SK-N-SH (cell line): Measurements from ENCODE around the gene TTC9B. TPM values are rescaled to one million over a fixed set of nuclear protein-coding genes. Genes with fewer than 3 reads are reported as not detected.
A peak's percentile ranks its signal among the peaks of the same experiment; 100 is the strongest.

Experiments
- CTCF ChIA-PET: fragments of 300-600, 350-600 bp; formaldehyde crosslinking; extraction: SDS; loops from one replicate; lab custom pipeline; 2021; lab: Yijun Ruan, JAX
- POLR2A ChIA-PET: fragments of 350-600 bp; sonication (Branson Sonifier 250); formaldehyde crosslinking; extraction: SDS; loops from one replicate; lab custom pipeline; 2020; ENCODE audit warnings: antibody characterized with exemption, inconsistent platforms; lab: Yijun Ruan, JAX
- DNase-seq: peaks from one replicate; pipeline ENCODE4 v3.0.0; 2012
- H2AFZ ChIP-seq: fragments of 200-600 bp; sonication (generic); 2 replicates; pipeline ENCODE4 v1.8.1; 2016; ENCODE audit warnings: antibody characterized with exemption, mild to moderate bottlenecking, low read depth
- H3F3A ChIP-seq: fragments of 200-600 bp; sonication (generic); replicated peaks from 2 replicates; pipeline ENCODE3; 2016; ENCODE audit warnings: antibody characterized with exemption, mild to moderate bottlenecking; ENCODE audit not compliant: insufficient read depth
- H3K27ac ChIP-seq, 2 experiments: fragments of 200-500 bp in 1 of 2; fragments of 200-600 bp in 1 of 2; sonication (Bioruptor generic) in 1 of 2; sonication (generic), shearing (Covaris generic) in 1 of 2; 2 replicates each; pipeline versions ENCODE4 v1.5.1 to v1.6.1; 2014 to 2016; ENCODE audit warnings: low read depth in 2 of 2, inconsistent platforms in 1 of 2, low read length in 1 of 2, mild to moderate bottlenecking in 1 of 2, mixed read lengths in 1 of 2
- H3K27me3 ChIP-seq: fragments of 200-600 bp; sonication (generic), shearing (Covaris generic); 2 replicates; pipeline ENCODE4 v1.6.1; 2016; ENCODE audit warnings: mixed run types; ENCODE audit not compliant: insufficient read depth
- H3K36me3 ChIP-seq, 2 experiments: fragments of 200-500 bp in 1 of 2; fragments of 200-600 bp in 1 of 2; sonication (Bioruptor generic) in 1 of 2; sonication (generic) in 1 of 2; replicated peaks in 1 of 2; 2 replicates each; pipeline versions ENCODE3 to v1.5.1; 2014 to 2016; ENCODE audit warnings: low read length in 1 of 2, mild to moderate bottlenecking in 1 of 2; ENCODE audit not compliant: insufficient read depth in 2 of 2, control insufficient read depth in 1 of 2
- H3K4me1 ChIP-seq, 2 experiments: fragments of 200-500 bp in 1 of 2; fragments of 200-600 bp in 1 of 2; sonication (Bioruptor generic) in 1 of 2; sonication (generic), shearing (Covaris generic) in 1 of 2; 2 replicates each; pipeline versions ENCODE4 v1.5.1 to v1.6.1; 2014 to 2016; ENCODE audit warnings: low read depth in 1 of 2, low read length in 1 of 2, mixed run types in 1 of 2; ENCODE audit not compliant: insufficient read depth in 2 of 2, control insufficient read depth in 1 of 2
- H3K4me2 ChIP-seq: fragments of 200-600 bp; sonication (generic), shearing (Covaris generic); 2 replicates; pipeline ENCODE4 v1.6.1; 2017; ENCODE audit warnings: mixed run types
- H3K4me3 ChIP-seq, 2 experiments: fragments of 200-500 bp in 1 of 2; fragments of 200-600 bp in 1 of 2; sonication (Bioruptor generic) in 1 of 2; sonication (generic), shearing (Covaris generic) in 1 of 2; 2 replicates each; pipeline versions ENCODE4 v1.5.1 to v1.8.1; 2014 to 2016; ENCODE audit warnings: low read depth in 2 of 2, inconsistent platforms in 1 of 2, low read length in 1 of 2, mild to moderate bottlenecking in 1 of 2, mixed read lengths in 1 of 2, moderate library complexity in 1 of 2
- H3K79me2 ChIP-seq: fragments of 200-600 bp; sonication (generic); 2 replicates; pipeline ENCODE4 v1.8.1; 2017; ENCODE audit warnings: mild to moderate bottlenecking; ENCODE audit not compliant: insufficient read depth
- H3K9ac ChIP-seq: fragments of 200-600 bp; sonication (generic); 2 replicates; pipeline ENCODE4 v1.6.1; 2017; ENCODE audit warnings: mixed run types
- H3K9me2 ChIP-seq: fragments of 200-600 bp; sonication (generic); 2 replicates; pipeline ENCODE4 v1.6.1; 2017; ENCODE audit warnings: mixed run types
- H3K9me3 ChIP-seq: fragments of 200-600 bp; sonication (generic); 2 replicates; pipeline ENCODE4 v1.6.1; 2017; ENCODE audit warnings: mixed run types, mild to moderate bottlenecking, moderate library complexity
- H4K20me1 ChIP-seq: fragments of 200-600 bp; sonication (generic); 2 replicates; pipeline ENCODE4 v1.6.1; 2017; ENCODE audit warnings: mild to moderate bottlenecking, mixed run types; ENCODE audit not compliant: insufficient read depth
- FOSL2 ChIP-seq: IDR thresholded peaks from 2 replicates; pipeline ENCODE4 v1.4.0; 2012; ENCODE audit warnings: low read depth, mild to moderate bottlenecking, moderate library complexity, borderline replicate concordance
- NFIC ChIP-seq: IDR thresholded peaks from 2 replicates; pipeline ENCODE4 v1.4.0; 2012; ENCODE audit warnings: borderline replicate concordance
- RAD21 ChIP-seq: IDR thresholded peaks from 2 replicates; pipeline ENCODE4 v1.6.1; 2012; ENCODE audit warnings: mild to moderate bottlenecking, low read length
- TAF1 ChIP-seq: IDR thresholded peaks from 2 replicates; pipeline ENCODE4 v1.6.1; 2012; ENCODE audit warnings: low read depth, mild to moderate bottlenecking, low read length, moderate library complexity, borderline replicate concordance
- WGBS: methylation state at CpG from one replicate; pipeline ENCODE4 v1.1.6; 2017; ENCODE audit warnings: low lambda C conversion rate; 5-methylcytosine and 5-hydroxymethylcytosine counted together
- polyA plus RNA-seq, 3 experiments: library from polyadenylated mRNA; depleted of rRNA; stranded (reverse); fragments of >200 nt; gene quantifications; 2 replicates each; pipeline ENCODE4 v1.2.3, GENCODE V29; 2012
- TF ChIP-seq, protein P1 (sequence below): IDR thresholded peaks from 2 replicates; pipeline ENCODE4 v1.4.0; 2012; ENCODE audit warnings: low read depth, borderline replicate concordance
- TF ChIP-seq, protein P2 (sequence below): IDR thresholded peaks from 2 replicates; pipeline ENCODE4 v1.4.0; 2012; ENCODE audit warnings: low read depth, borderline replicate concordance

Gene TTC9B
- polyA plus RNA-seq, 1 of the 3 experiments (the other 2 are of a cell fraction), result 0.30 TPM

DNA sequence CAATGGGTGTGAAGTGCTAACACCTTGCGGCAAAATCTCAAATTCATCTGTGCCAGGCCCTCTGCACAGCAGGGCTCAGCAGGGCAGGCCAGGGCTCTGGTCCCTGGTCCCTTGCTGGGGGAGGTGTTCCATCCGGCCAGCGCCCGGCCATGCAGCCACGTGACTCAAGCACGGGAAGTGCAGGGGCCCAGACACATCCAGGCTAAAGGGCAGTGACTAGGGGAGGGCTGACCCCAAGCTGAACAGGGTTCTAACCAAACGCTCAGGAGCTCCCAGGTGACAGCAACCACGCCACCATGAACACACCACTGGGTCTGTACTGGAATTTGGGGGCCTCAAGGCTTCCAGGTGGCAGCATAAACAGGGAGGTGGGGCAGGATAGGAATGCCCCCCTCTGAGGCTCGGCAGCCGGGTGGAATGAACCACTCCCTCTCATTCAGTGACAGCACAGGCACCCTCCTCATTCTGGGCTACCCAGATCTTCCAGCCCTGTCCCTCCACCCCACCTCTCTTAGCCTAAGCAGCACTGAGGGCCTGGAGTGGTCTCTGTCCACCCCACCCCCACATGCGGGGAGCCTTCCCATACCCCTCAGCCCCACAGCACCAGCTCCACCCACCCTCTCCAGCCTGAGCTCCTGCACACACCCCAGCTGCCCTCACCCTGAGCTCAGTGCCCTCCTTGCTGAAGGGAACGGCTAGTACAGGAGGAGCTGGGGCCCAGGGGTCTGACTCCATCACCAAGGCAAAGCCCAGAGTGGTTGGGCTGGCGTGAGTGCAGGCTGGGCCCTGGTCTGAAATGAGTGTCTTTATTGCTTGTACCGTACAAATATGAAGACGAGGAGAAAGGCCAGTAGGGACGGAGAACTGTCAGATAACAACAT is 13.6 kb upstream of the TTC9B start:
- H3K9me2 ChIP-seq, result no peaks in the 10 kb centered on the region
- no peaks in the 10 kb centered on the region for H3K79me2 ChIP-seq
- no peak overlapping the region for H2AFZ ChIP-seq
- no peak overlapping the region for H3K9ac ChIP-seq
- H3K4me1 ChIP-seq, result peaks cover 0 to 8% of the 10 kb centered on the region in 2 experiments; a peak in 1 of 4 replicates
- H3K27me3 ChIP-seq, result no peaks in the 10 kb centered on the region
- H3K36me3 ChIP-seq, result peaks cover 3 to 29% of the 10 kb centered on the region in 2 experiments
- ChIA-PET CTCF (interaction anchor here (0.6 to 1.1 kb wide), 3 partner anchors 14 to 92 kb away, joined by 3 to 4 read pairs (median 3); no protein-coding TSS in a partner anchor), POLR2A (no interaction called here)
- no peak overlapping the region for H3K4me2 ChIP-seq
- H3K27ac ChIP-seq, result no peak overlapping the region
- H4K20me1 ChIP-seq, result no peaks in the 10 kb centered on the region
- WGBS, result 85% methylated on average over 12 of the region's 16 CpGs
- H3K4me3 ChIP-seq, result no peak overlapping the region
- peaks cover 17% of the 10 kb centered on the region for H3F3A ChIP-seq
- TF ChIP-seq, protein P1, sequence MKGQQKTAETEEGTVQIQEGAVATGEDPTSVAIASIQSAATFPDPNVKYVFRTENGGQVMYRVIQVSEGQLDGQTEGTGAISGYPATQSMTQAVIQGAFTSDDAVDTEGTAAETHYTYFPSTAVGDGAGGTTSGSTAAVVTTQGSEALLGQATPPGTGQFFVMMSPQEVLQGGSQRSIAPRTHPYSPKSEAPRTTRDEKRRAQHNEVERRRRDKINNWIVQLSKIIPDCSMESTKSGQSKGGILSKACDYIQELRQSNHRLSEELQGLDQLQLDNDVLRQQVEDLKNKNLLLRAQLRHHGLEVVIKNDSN, result 0 out of 2 replicates have a peak, but pooled peaks have one; percentile 18
- no peak for TF ChIP-seq RAD21
- no peak for DNase-seq
- H3K9me3 ChIP-seq, result no peaks in the 10 kb centered on the region

DNA sequence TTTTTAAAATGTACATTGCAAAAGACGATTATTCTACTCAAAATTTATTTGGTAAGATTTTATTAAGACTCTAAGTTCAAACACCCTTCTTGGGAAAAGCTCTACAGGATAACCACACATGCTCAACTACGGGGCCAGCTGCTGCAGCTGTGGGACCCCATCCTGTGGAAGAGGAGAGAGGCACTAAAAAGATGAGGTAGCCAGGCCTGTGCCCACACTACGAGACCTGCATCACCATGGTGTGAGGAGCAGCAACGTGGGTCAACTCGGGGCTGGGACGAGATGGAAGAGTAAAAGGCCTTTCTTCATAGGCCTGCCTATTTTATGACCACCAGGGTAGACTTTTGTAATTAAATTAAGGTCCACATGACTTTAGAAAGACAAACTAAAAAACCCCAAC is 12.9 kb upstream of the TTC9B start:
- Histone ChIP-seq H3K9ac (no peak overlapping the region), H3K36me3 (peaks cover 0 to 24% of the 10 kb centered on the region in 2 experiments), H3F3A (peaks cover 17% of the 10 kb centered on the region), H3K4me3 (no peak overlapping the region), H3K9me2 (no peaks in the 10 kb centered on the region), H3K9me3 (no peaks in the 10 kb centered on the region), H3K79me2 (no peaks in the 10 kb centered on the region), H4K20me1 (no peaks in the 10 kb centered on the region), H2AFZ (no peak overlapping the region), H3K4me1 (peaks cover 0 to 8% of the 10 kb centered on the region in 2 experiments; a peak in 2 of 4 replicates), H3K4me2 (no peak overlapping the region), H3K27me3 (no peaks in the 10 kb centered on the region), H3K27ac (no peak overlapping the region)
- WGBS, result 89% methylated on average over 6 of the region's 6 CpGs
- TF ChIP-seq, protein P2, sequence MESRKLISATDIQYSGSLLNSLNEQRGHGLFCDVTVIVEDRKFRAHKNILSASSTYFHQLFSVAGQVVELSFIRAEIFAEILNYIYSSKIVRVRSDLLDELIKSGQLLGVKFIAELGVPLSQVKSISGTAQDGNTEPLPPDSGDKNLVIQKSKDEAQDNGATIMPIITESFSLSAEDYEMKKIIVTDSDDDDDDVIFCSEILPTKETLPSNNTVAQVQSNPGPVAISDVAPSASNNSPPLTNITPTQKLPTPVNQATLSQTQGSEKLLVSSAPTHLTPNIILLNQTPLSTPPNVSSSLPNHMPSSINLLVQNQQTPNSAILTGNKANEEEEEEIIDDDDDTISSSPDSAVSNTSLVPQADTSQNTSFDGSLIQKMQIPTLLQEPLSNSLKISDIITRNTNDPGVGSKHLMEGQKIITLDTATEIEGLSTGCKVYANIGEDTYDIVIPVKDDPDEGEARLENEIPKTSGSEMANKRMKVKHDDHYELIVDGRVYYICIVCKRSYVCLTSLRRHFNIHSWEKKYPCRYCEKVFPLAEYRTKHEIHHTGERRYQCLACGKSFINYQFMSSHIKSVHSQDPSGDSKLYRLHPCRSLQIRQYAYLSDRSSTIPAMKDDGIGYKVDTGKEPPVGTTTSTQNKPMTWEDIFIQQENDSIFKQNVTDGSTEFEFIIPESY, result no peak
- no peak for DNase-seq
- CTCF ChIA-PET, result no interaction called here
- POLR2A ChIA-PET, result no interaction called here

DNA sequence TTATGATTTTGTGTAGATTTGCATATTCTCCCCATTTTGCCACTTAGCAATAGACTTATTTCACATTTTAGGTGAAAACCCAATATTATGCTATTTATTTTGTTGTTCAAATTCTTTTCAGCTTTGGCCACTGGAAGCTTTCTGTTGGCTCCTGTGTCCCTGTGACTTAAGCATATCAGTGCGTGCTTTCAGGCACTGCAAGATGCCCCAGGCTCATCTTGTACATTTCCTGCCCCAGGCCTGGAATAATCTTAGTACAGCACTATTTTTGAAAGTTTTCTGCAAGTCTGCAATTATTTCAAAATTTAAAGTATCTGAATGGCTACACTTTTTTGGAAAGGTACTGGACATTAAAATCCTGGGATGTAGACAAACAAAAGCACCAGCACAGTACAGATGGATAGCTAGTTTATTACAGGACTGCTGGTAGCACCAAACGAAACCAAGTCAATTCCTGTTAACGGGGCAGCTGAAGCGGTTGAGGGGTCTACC is 11.8 kb upstream of the TTC9B start:
- no peak for TF ChIP-seq FOSL2
- no peak for TF ChIP-seq NFIC
- no peak for TF ChIP-seq TAF1
- Histone ChIP-seq H3K27me3 (no peaks in the 10 kb centered on the region), H3K9me3 (no peaks in the 10 kb centered on the region), H4K20me1 (no peaks in the 10 kb centered on the region), H3K4me2 (0 out of 2 replicates have a peak overlapping the region, but pooled peaks have one; percentile 41), H2AFZ (no peak overlapping the region), H3K4me3 (no peak overlapping the region), H3K36me3 (peaks cover 0 to 13% of the 10 kb centered on the region in 2 experiments), H3F3A (peaks cover 17% of the 10 kb centered on the region), H3K9ac (no peak overlapping the region), H3K79me2 (no peaks in the 10 kb centered on the region), H3K4me1 (peaks cover 0 to 8% of the 10 kb centered on the region in 2 experiments; a peak in 2 of 4 replicates), H3K9me2 (no peaks in the 10 kb centered on the region), H3K27ac (peak overlapping the region in 1 of 2 experiments; percentile 11; a peak in 1 of 4 replicates)
- ChIA-PET POLR2A (no interaction called here), CTCF (interaction anchor here (1.0 kb wide), 1 partner anchor 12 kb away, joined by 3 read pairs; the partner anchor contains the start of gene TTC9B)
- no peak for DNase-seq
- WGBS, result 85% methylated on average over 4 of the region's 4 CpGs
